H7 (cell line): Measurements from ENCODE around the gene ANKH. TPM values are rescaled to one million over a fixed set of nuclear protein-coding genes. Genes with fewer than 3 reads are reported as not detected.
"Not testable (repeated sequence)": the region's sequence is repeated elsewhere in the genome, so short reads cannot be mapped to it uniquely, and the experiment has no call there.

Experiments
- DNase-seq: peaks from one replicate; pipeline ENCODE4 v3.0.0; 2012
- H3K27me3 ChIP-seq: 2 replicates; pipeline ENCODE4 v1.6.0; 2011; ENCODE audit warnings: mild to moderate bottlenecking, low read length; ENCODE audit not compliant: control insufficient read depth, insufficient read depth
- H3K36me3 ChIP-seq: replicated peaks from 2 replicates; pipeline ENCODE4 v1.5.1; 2011; ENCODE audit warnings: low read length; ENCODE audit not compliant: control insufficient read depth, insufficient read depth
- H3K4me3 ChIP-seq: 2 replicates; pipeline ENCODE4 v1.5.1; 2011; ENCODE audit warnings: low read depth, mild to moderate bottlenecking, control low read depth, low read length, moderate library complexity; ENCODE audit not compliant: insufficient read depth
- total RNA-seq: library from RNA; depleted of rRNA; stranded (reverse); fragments of >200 nt; shearing (Covaris generic); gene quantifications from 2 replicates; pipeline ENCODE4 v1.2.3, GENCODE V29; 2014; rRNA removed

The ANKH gene
- 1.6 and 6.5 TPM in 2 replicates for total RNA-seq

- Histone ChIP-seq H3K27me3 (peaks cover 43% of the 10 kb centered on the region), H3K36me3 (no peaks in the 10 kb centered on the region), H3K4me3 (peak within 1 kb of the TSS; percentile 63)
- DNase-seq = peak; percentile 95
These were observed at the start of gene ANKH for GRCh38 chr5:14871214-14872069. TSS of gene ANKH (minus strand) at chr5:14871778. CDS start at chr5:14871447, 331 bp downstream.

GRCh38 chr5:14920121-14920520, 48.5 kb upstream of the ANKH start:
- no peak for DNase-seq
- H3K4me3 ChIP-seq = no peak overlapping the region
- H3K27me3 ChIP-seq = no peaks in the 10 kb centered on the region
- no peaks in the 10 kb centered on the region for H3K36me3 ChIP-seq

GRCh38 chr5:14919106-14919505, 47.5 kb upstream of the ANKH start:
- H3K27me3 ChIP-seq, H3K36me3 ChIP-seq, H3K4me3 ChIP-seq, DNase-seq: not testable (repeated sequence)

- H3K36me3 ChIP-seq = no peaks in the 10 kb centered on the region
These were observed 46.1 kb upstream of the ANKH start for GRCh38 chr5:14917719-14918118.

GRCh38 chr5:14915291-14915952, 43.8 kb upstream of the ANKH start:
- H3K4me3 ChIP-seq = no peak overlapping the region
- no peak for DNase-seq
- H3K36me3 ChIP-seq = no peaks in the 10 kb centered on the region

More at GRCh38 chr5:14917719-14918118, 46.1 kb upstream of the ANKH start:
- no peaks in the 10 kb centered on the region for H3K27me3 ChIP-seq
- no peak for DNase-seq
- H3K4me3 ChIP-seq = no peak overlapping the region

GRCh38 chr5:14914623-14915260, 43.2 kb upstream of the ANKH start:
- Histone ChIP-seq H3K4me3 (no peak overlapping the region), H3K36me3 (no peaks in the 10 kb centered on the region)
- no peak for DNase-seq

More at GRCh38 chr5:14915291-14915952, 43.8 kb upstream of the ANKH start:
- H3K27me3 ChIP-seq = no peaks in the 10 kb centered on the region

GRCh38 chr5:14914193-14914592, 42.6 kb upstream of the ANKH start:
- Histone ChIP-seq H3K36me3 (no peaks in the 10 kb centered on the region), H3K27me3 (no peaks in the 10 kb centered on the region), H3K4me3 (no peak overlapping the region)
- DNase-seq = no peak

More at GRCh38 chr5:14914623-14915260, 43.2 kb upstream of the ANKH start:
- no peaks in the 10 kb centered on the region for H3K27me3 ChIP-seq

- Histone ChIP-seq H3K36me3 (no peaks in the 10 kb centered on the region), H3K4me3 (no peak overlapping the region), H3K27me3 (no peaks in the 10 kb centered on the region)
- no peak for DNase-seq
These were observed 41.5 kb upstream of the ANKH start for GRCh38 chr5:14913096-14913495.

GRCh38 chr5:14912206-14912605, 40.6 kb upstream of the ANKH start:
- Histone ChIP-seq H3K36me3 (no peaks in the 10 kb centered on the region), H3K27me3 (no peaks in the 10 kb centered on the region), H3K4me3 (no peak overlapping the region)
- DNase-seq = no peak

- H3K27me3 ChIP-seq = no peaks in the 10 kb centered on the region
- no peak for DNase-seq
- H3K36me3 ChIP-seq = no peaks in the 10 kb centered on the region
- no peak overlapping the region for H3K4me3 ChIP-seq
These were observed 37.8 kb upstream of the ANKH start for GRCh38 chr5:14909369-14909768.

GRCh38 chr5:14908172-14908571, 36.6 kb upstream of the ANKH start:
- DNase-seq = no peak
- Histone ChIP-seq H3K36me3 (no peaks in the 10 kb centered on the region), H3K27me3 (no peaks in the 10 kb centered on the region), H3K4me3 (no peak overlapping the region)

GRCh38 chr5:14906628-14907027, 35.0 kb upstream of the ANKH start:
- no peaks in the 10 kb centered on the region for H3K27me3 ChIP-seq

GRCh38 chr5:14902826-14903560, 31.4 kb upstream of the ANKH start:
- Histone ChIP-seq H3K4me3 (no peak overlapping the region), H3K36me3 (no peaks in the 10 kb centered on the region), H3K27me3 (no peaks in the 10 kb centered on the region)
- DNase-seq = no peak

More at GRCh38 chr5:14906628-14907027, 35.0 kb upstream of the ANKH start:
- no peak for DNase-seq
- no peaks in the 10 kb centered on the region for H3K36me3 ChIP-seq
- H3K4me3 ChIP-seq = no peak overlapping the region

- no peak for DNase-seq
- H3K27me3 ChIP-seq = no peaks in the 10 kb centered on the region
- no peaks in the 10 kb centered on the region for H3K36me3 ChIP-seq
- no peak overlapping the region for H3K4me3 ChIP-seq
These were observed 30.0 kb upstream of the ANKH start for GRCh38 chr5:14901462-14902051.
